ENCODE data around the gene LRMDA.

Gene LRMDA

GRCh38 chr10:75857896-75858295 lies 426.5 kb downstream of the LRMDA start:
- H3K9me3 ChIP-seq (ENCODE audit: severe bottlenecking), result no peaks in the 10 kb centered on the region
- no peak overlapping the region for H3K4me3 ChIP-seq (ENCODE audit: low read depth, low read length)
- no peak for TF ChIP-seq CTCF (IDR thresholded peaks at IDR 0.05; ENCODE audit: low read depth, low read length)
- H3K27me3 ChIP-seq (ENCODE audit: insufficient read depth, low read depth, severe bottlenecking), result no peaks in the 10 kb centered on the region
- no peak overlapping the region for H3K27ac ChIP-seq
- H3K36me3 ChIP-seq, result no peaks in the 10 kb centered on the region
- no peak for DNase-seq

GRCh38 chr10:75858339-75858738 lies 426.9 kb downstream of the LRMDA start:
- no peaks in the 10 kb centered on the region for H3K27me3 ChIP-seq (ENCODE audit: insufficient read depth, low read depth, severe bottlenecking)
- TF ChIP-seq CTCF (IDR thresholded peaks at IDR 0.05; ENCODE audit: low read depth, low read length), result no peak
- H3K9me3 ChIP-seq (ENCODE audit: severe bottlenecking), result no peaks in the 10 kb centered on the region
- H3K4me3 ChIP-seq (ENCODE audit: low read depth, low read length), result no peak overlapping the region
- H3K36me3 ChIP-seq, result no peaks in the 10 kb centered on the region
- peak; percentile 22 for DNase-seq
- no peak overlapping the region for H3K27ac ChIP-seq

- no peak for TF ChIP-seq CTCF (IDR thresholded peaks at IDR 0.05; ENCODE audit: low read depth, low read length)
Measured at GRCh38 chr10:75859141-75859540, 427.7 kb downstream of the LRMDA start.

DNA sequence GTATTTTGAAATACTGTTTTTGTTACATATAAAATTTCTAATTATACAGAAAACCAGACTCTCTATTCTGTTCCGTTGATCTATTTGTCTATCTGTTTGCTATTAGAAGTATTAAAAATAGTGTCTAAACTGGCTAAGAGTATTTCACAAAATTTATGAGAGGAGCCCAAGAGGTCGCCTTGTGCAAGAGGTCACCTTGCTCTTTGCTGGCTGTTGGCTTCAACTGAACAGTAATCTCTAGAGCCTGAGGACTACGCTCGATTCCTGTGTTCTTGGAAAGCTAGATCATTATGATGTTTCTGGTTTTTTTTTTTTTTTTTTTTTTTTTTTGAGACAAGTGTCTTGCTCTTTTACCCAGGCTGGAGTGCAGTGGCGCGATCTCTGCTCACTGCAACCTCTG lies 428.6 kb downstream of the LRMDA start:
- H3K36me3 ChIP-seq, result no peaks in the 10 kb centered on the region
- no peak overlapping the region for H3K4me3 ChIP-seq (ENCODE audit: low read depth, low read length)
- no peak overlapping the region for H3K27ac ChIP-seq
- no peak for TF ChIP-seq CTCF (IDR thresholded peaks at IDR 0.05; ENCODE audit: low read depth, low read length)
- H3K27me3 ChIP-seq (ENCODE audit: insufficient read depth, low read depth, severe bottlenecking), result no peaks in the 10 kb centered on the region
- DNase-seq, result no peak
- no peaks in the 10 kb centered on the region for H3K9me3 ChIP-seq (ENCODE audit: severe bottlenecking)

More at GRCh38 chr10:75859141-75859540, 427.7 kb downstream of the LRMDA start:
- no peaks in the 10 kb centered on the region for H3K27me3 ChIP-seq (ENCODE audit: insufficient read depth, low read depth, severe bottlenecking)
- no peaks in the 10 kb centered on the region for H3K36me3 ChIP-seq
- DNase-seq, result no peak
- H3K27ac ChIP-seq, result no peak overlapping the region
- no peaks in the 10 kb centered on the region for H3K9me3 ChIP-seq (ENCODE audit: severe bottlenecking)
- no peak overlapping the region for H3K4me3 ChIP-seq (ENCODE audit: low read depth, low read length)

DNA sequence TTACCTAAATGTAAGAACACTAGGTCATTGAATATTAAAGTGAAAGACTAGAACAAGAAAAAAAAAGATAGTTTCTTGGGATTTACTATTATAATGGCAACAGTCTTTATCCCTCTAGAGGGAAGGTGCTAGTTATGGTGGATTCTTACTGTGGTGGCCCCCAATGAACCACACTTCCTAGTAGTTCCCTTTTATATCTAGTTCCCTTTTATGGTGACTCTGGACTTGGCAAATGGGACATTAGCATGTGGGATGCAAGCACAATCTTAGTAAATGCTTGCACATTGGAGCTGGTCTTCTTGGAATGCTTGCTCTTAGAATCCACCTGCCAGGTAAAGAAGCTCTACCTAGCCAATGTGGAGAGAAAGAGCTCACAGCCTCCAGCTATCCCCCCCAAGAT lies 430.2 kb downstream of the LRMDA start:
- TF ChIP-seq CTCF (IDR thresholded peaks at IDR 0.05; ENCODE audit: low read depth, low read length), result no peak
- Histone ChIP-seq H3K4me3 (ENCODE audit: low read depth, low read length) (no peak overlapping the region), H3K27ac (no peak overlapping the region), H3K9me3 (ENCODE audit: severe bottlenecking) (no peaks in the 10 kb centered on the region), H3K36me3 (no peaks in the 10 kb centered on the region), H3K27me3 (ENCODE audit: insufficient read depth, low read depth, severe bottlenecking) (no peaks in the 10 kb centered on the region)
- DNase-seq, result no peak

GRCh38 chr10:75862935-75863334 lies 431.5 kb downstream of the LRMDA start:
- Histone ChIP-seq H3K36me3 (no peaks in the 10 kb centered on the region), H3K27me3 (ENCODE audit: insufficient read depth, low read depth, severe bottlenecking) (no peaks in the 10 kb centered on the region), H3K9me3 (ENCODE audit: severe bottlenecking) (no peaks in the 10 kb centered on the region), H3K27ac (no peak overlapping the region), H3K4me3 (ENCODE audit: low read depth, low read length) (no peak overlapping the region)
- no peak for DNase-seq
- TF ChIP-seq CTCF (IDR thresholded peaks at IDR 0.05; ENCODE audit: low read depth, low read length), result no peak

Measured in WERI-Rb-1 (cell line).